GM21423 (cell line): ENCODE data around the gene SH2B2.
"Not testable (repeated sequence)": the region's sequence is repeated elsewhere in the genome, so short reads cannot be mapped to it uniquely, and the experiment has no call there.

Source experiments
- ATAC-seq: cut with Tn5 transposase; IDR thresholded peaks from one replicate; pipeline ENCODE4 v1.9.1; 2021; ENCODE audit warnings: mild to moderate bottlenecking, moderate library complexity; ENCODE audit not compliant: unreplicated experiment

The SH2B2 gene

GRCh38 chr7:102284891-102285539 is 1.7 kb upstream of the SH2B2 start:
- no peak for ATAC-seq

DNA sequence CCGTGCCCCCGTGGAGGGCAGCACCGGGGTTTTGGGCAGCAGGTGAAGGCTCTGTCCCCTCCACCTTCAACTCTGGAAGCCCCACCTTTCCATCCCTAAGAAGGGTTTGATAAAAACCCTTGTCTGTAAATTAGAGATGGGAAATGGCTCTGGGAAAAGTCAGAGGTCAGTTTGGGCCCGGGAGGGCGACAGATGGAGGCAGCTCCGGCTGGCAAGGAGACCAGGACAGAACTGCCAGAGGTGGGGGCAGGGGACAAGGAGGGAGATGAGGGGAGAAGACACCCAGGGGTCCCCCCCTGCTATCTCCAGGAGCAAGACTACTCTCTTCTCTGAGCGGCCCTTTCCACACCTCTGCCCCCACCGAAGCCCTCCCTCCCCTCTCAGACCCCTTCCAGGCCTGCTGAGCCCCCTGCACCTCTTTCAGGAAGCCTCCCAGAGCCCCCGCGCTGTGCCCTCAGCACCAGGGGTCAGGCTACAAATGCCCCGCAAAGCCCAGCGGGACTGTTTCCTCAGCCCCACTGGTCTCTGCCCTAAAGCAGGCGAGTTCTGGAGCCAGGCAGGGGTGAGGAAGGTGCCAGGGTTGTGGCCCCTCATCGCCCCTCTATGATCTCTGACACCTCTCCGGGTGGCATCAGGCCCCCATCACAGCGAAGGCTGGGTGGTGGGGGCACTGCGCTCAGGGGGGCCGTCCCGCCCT is 980 bp upstream of the SH2B2 start:
- ATAC-seq = no peak

- ATAC-seq = no peak
Observed at GRCh38 chr7:102287111-102287980, 678 bp downstream of the SH2B2 start.

DNA sequence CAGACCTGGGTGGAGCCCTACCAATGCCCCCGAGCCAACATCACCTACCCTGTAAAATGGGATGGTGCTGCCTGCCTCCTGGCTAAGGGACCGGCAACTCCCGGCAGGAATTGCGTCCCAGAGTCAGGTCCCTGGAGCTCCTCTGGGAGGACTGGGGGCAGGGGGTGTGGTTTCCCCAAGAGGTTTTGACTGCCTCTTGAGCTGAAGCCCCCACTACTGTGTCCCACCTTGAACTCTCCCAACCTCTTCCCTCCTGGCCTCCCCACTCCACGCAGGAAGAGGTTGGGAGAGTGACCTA is 1.3 kb downstream of the SH2B2 start:
- no peak for ATAC-seq

DNA sequence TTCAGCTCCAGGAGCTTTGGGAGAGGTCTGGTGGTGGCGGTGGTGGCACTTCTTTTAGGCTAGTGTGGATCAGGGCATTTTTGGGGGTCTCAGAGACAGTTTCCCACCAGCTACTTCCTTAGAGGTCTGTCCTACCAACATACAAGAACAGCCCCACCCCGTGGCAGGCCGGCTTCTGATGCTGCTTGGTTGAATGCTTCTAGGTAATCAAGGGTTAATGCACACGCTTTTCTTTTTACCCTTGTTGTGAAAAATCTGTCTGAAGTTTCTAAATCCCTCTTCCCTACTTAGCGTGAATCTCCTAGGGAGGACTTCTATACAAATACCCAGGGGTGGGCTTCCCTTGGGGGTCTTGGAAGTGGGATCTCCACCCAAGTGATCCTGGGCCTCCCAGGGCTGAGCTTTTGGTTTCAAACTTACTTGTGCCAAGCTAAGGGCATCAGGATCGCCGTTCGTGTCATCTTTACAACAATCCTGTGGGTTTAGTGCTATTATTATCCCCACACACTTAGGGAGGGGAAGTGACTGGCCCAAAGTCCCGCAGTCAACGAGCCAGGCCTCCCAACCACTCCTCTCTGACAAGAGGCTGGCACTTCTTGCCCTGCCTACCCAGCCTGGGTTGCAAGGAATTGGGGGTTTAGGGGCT is 1.7 kb downstream of the SH2B2 start:
- ATAC-seq = no peak

GRCh38 chr7:102289057-102289456 is 2.4 kb downstream of the SH2B2 start:
- ATAC-seq = no peak

GRCh38 chr7:102291056-102291915 is 4.6 kb downstream of the SH2B2 start:
- peak; percentile 43 for ATAC-seq

DNA sequence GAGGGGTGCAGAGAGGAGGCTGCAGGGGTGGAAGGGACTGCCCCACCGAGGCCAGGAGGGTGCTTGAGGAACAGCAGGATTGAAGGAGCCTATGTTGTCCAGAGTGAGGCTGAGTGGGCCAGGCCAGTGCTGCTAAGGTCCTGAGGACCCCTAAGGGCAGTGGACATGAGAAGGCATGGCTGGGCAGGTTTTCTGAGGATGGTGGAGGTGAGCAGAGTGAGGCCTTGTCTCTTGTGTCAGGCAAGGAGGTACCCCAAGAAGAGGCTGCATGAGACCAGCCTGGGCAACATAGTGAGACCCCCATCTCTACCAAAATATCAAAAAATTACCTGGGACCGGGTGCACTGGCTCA is 5.2 kb downstream of the SH2B2 start:
- ATAC-seq = no peak

DNA sequence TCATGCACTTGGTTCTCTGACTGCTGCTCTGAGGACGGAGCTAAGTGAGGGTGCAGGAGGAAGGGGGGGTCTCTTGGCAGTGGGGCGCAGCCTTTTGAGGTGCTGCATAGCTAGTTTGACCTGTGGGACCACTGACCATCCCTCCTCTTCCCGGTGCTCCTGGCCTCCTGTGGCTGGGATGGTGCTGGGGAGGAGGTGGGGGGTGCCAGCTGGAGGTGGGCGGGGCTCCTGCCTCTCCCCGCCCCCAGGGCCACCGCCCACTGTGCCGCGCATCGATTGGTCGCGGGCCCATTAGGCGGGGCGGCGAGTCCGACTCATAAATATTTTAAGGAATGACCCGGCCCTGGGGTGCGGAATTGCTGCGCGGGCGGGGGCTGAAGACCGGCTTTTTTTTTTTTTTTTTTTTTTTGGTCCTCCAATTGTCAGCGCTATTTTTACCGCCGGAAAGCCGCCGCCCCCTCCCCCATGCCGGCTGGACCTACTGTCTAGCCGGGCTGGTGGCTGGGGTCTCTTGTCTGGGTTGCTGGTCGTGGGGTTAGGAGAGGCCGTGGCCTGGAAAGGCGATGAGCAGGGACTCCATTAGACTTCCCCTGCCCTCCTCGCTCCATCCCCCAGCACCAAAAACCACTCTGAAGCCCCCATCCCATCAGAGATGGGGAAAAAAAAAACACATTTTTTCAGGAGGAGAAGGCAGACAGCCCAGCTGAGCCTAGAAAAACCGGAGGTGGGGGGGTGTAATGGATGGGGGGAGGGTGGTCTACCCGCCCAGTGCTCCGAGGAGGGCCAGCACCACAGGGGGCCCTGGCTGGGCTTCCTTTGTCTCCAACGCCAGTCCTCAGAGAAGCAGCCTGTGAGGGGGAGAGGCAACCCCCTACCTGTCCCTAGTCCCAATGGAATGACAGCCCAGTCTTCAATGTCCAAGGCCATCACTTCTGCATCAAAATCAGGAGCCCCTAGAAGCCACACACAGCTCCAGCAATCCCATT is 6.4 kb downstream of the SH2B2 start:
- no peak for ATAC-seq

DNA sequence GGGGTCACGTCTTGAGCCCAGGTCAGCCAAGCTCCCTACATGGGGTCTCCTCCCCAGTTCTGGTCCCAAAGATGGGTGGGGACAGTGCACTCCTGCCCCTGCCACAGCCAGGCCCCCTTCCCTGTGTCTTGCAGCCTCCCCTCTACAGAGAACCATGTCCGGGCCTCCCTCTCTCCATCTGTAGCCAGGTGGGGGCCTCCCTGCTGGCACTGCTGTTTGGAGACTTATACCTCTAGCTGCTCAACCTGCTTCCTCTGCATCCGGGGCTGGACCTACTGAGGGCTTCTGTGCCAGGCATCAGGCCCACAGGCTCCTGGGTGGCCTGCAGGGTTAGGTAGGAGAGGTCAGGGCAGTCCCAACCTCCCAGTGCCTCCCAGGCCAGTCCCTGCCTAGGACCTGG is 7.9 kb downstream of the SH2B2 start:
- no peak for ATAC-seq

DNA sequence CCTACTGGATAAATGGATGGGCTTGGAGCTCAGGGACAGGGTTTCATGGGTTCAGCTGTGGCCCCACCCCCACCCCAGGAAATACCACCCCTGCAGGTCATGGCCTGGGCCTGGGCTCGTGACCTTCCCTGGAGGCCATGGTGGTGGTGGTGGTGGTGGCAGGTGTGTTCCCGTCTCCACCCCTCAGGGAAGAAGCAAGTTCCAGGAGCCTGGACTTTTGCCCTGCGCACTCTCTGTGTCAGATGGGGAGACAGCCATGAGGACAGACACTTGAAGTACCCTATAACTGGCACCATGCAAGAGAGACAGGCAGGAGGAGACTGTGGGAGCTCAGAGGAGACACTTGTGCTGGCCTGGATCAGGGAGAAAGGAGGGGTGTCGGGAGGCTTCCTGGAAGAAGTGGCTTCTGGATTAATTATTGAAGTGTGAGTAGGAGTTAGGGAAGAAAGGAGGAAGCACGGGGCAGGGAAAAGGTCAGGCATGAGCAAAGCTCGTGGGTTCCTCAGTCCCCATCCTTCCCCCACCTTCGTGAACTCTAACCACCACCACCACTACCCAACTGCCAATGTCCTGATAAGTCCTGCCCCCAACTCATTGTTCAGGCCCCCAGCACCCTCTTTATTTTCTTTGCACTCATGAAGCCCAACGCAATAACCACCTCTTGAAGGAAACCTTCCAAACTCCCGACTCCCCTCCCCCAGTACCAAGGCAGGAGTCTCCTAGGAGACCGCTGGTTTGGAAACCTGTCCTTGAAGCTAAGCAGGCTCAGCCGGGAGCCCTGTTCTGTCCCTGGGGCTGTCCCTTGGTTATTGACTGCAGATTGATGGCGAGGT is 8.9 kb downstream of the SH2B2 start:
- ATAC-seq = no peak

DNA sequence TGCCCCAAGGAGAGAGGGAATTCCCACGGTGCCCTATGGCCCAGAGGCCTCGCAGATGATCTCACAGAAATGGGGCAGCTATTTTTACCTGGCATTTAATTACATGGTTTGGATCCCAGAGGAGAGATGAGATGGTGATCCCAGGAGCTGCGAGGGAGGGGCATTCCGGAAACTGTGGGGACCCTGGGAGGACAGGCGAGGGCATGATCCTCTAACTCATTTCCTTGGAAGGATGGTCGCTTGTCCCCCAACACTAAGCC is 9.4 kb downstream of the SH2B2 start:
- ATAC-seq = no peak

GRCh38 chr7:102296514-102296913 is 9.8 kb downstream of the SH2B2 start:
- no peak for ATAC-seq

DNA sequence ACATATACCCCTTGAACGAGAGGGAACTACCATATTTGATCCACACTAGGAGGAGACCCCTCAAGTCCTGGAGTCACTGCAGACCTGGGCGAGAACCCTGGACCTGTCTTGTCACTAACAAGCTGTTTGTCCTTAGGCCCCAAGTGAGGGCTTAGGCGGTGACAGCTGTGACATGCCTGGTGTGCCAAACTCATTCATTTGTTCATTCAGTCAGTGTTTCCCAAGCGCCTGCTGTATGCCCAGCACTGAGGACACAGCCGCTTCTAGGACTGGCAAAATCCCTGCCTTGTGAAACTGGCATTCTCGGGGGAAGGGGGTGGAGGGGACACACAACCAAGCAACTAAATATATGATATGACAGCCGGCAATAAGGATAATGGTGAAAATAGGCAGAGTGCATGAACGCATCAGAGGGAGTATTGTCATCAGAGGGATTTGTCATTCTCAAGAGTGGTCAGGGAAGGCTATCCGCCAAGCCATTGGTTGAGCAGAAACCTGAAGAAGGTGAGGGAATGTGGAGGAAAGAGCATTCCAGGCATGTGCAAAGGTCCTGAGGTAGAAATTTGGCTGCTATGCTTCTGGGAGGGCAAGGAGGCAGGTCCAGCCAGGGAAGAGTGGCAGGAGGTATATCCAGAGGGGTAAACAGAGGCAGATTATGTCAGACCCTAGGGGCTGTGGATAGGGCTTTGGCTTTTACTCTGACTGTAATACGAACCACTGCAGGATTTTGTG is 11.0 kb downstream of the SH2B2 start:
- ATAC-seq = no peak

DNA sequence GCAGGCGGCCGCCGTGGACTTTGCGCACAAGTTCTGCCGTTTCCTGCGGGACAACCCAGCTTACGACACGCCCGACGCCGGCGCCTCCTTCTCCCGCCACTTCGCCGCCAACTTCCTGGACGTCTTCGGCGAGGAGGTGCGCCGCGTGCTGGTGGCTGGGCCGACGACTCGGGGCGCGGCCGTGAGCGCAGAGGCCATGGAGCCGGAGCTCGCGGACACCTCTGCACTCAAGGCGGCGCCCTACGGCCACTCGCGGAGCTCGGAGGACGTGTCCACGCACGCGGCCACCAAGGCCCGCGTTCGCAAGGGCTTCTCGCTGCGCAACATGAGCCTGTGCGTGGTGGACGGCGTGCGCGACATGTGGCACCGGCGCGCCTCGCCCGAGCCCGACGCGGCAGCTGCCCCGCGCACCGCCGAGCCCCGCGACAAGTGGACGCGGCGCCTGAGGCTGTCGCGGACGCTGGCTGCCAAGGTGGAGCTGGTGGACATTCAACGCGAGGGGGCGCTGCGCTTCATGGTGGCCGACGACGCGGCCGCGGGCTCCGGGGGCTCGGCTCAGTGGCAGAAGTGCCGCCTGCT is 14.1 kb downstream of the SH2B2 start:
- ATAC-seq = no peak

- not testable (repeated sequence) for ATAC-seq
Observed at GRCh38 chr7:102301367-102301766, 14.7 kb downstream of the SH2B2 start.

DNA sequence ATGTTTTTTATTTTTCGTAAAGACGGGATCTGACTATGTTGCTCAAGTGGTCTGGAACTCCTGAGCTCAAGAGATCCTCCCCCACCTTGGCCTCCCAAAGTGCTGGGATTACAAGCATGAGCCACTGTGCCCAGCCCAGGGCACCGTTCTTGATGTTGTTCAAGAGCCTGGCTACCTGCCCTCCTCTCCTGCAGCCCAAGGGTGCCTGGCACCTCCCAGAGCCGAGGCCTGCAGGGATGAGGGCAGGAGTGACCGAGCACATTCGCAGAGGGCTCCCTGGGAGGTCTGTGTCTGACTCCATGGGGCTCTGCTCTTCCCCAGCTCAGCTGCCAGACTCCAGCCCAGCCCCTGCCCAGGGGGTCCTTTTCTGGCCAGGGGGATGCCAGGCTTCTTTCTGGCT is 15.4 kb downstream of the SH2B2 start:
- ATAC-seq = no peak
